IMR-90 (cell line): ENCODE data around the gene NOS1AP. TPM values are rescaled to one million over a fixed set of nuclear protein-coding genes. Genes with fewer than 3 reads are reported as not detected.

Source experiments
- ATAC-seq: fragments of 200-7000 bp; cut with Tn5 transposase; 2 replicates; pipeline ENCODE4 v1.9.1; 2020; ENCODE audit warnings: low read depth, mild to moderate bottlenecking, moderate library complexity
- BruUV-seq: library from RNA; stranded (reverse); fragments of 400-500 nt; replicated peaks from 2 replicates; lab custom pipeline; 2021; lab: Mats Ljungman, UMichigan
- CTCF ChIA-PET: fragments of 300-600 bp; formaldehyde crosslinking; extraction: SDS; loops from one replicate; lab custom pipeline; 2021; ENCODE audit warnings: antibody characterized with exemption; lab: Yijun Ruan, JAX
- POLR2A ChIA-PET: fragments of 300-600 bp; sonication (Branson Sonifier 250); formaldehyde crosslinking; loops from one replicate; lab custom pipeline; 2022; ENCODE audit warnings: antibody characterized with exemption; ENCODE audit not compliant: unreplicated experiment; lab: Charles Lee
- DNase-seq: peaks from one replicate; pipeline ENCODE4 v3.0.0; 2013
- H2AFZ ChIP-seq: replicated peaks from 2 replicates; pipeline ENCODE3; 2013; ENCODE audit warnings: low read length, mild to moderate bottlenecking; ENCODE audit not compliant: poor library complexity
- H2AK5ac ChIP-seq: 2 replicates; pipeline ENCODE4 v1.6.1; 2013; ENCODE audit warnings: low read depth, low read length, inconsistent platforms
- H2AK9ac ChIP-seq: replicated peaks from 2 replicates; pipeline ENCODE3; 2013; ENCODE audit warnings: mild to moderate bottlenecking, low read depth, low read length, moderate library complexity; ENCODE audit not compliant: poor library complexity
- H2BK120ac ChIP-seq: 2 replicates; pipeline ENCODE4 v1.6.1; 2013; ENCODE audit warnings: low read depth, low read length, inconsistent platforms
- H2BK15ac ChIP-seq: 3 replicates; pipeline ENCODE4 v1.6.1; 2013; ENCODE audit warnings: low read depth, low read length, inconsistent platforms
- H2BK20ac ChIP-seq: 2 replicates; pipeline ENCODE4 v1.6.1; 2013; ENCODE audit warnings: low read depth, mild to moderate bottlenecking, inconsistent platforms, low read length, moderate library complexity
- H2BK5ac ChIP-seq: 2 replicates; pipeline ENCODE4 v1.6.1; 2013; ENCODE audit warnings: mild to moderate bottlenecking, low read depth, low read length, inconsistent platforms; ENCODE audit not compliant: poor library complexity, severe bottlenecking
- H3K14ac ChIP-seq: replicated peaks from 2 replicates; pipeline ENCODE4 v1.6.1; 2013; ENCODE audit warnings: low read depth, low read length, inconsistent platforms
- H3K18ac ChIP-seq: 2 replicates; pipeline ENCODE4 v1.6.1; 2013; ENCODE audit warnings: low read depth, low read length, control low read depth
- H3K23ac ChIP-seq: 2 replicates; pipeline ENCODE4 v1.6.1; 2013; ENCODE audit warnings: low read depth, low read length, inconsistent platforms
- H3K27ac ChIP-seq: 2 replicates; pipeline ENCODE4 v1.5.1; 2013; ENCODE audit warnings: mild to moderate bottlenecking, control low read depth, low read length; ENCODE audit not compliant: insufficient read depth
- H3K27me3 ChIP-seq: 2 replicates; pipeline ENCODE4 v1.6.1; 2013; ENCODE audit warnings: low read length; ENCODE audit not compliant: control insufficient read depth, insufficient read depth
- H3K36me3 ChIP-seq: 2 replicates; pipeline ENCODE4 v1.6.1; 2013; ENCODE audit warnings: low read length, mixed read lengths; ENCODE audit not compliant: control insufficient read depth, insufficient read depth
- H3K4ac ChIP-seq: 2 replicates; pipeline ENCODE4 v1.6.1; 2013; ENCODE audit warnings: low read depth, low read length, inconsistent platforms
- H3K4me1 ChIP-seq: 2 replicates; pipeline ENCODE4 v1.6.1; 2013; ENCODE audit warnings: low read length, mixed read lengths; ENCODE audit not compliant: control insufficient read depth, insufficient read depth
- H3K4me2 ChIP-seq: 2 replicates; pipeline ENCODE4 v1.6.1; 2013; ENCODE audit warnings: low read depth, mild to moderate bottlenecking, control low read depth, low read length, moderate library complexity
- H3K4me3 ChIP-seq: 2 replicates; pipeline ENCODE4 v1.5.1; 2013; ENCODE audit warnings: low read depth, mild to moderate bottlenecking, control low read depth, low read length, moderate library complexity; ENCODE audit not compliant: insufficient read depth
- H3K56ac ChIP-seq: 2 replicates; pipeline ENCODE4 v1.6.1; 2013; ENCODE audit warnings: low read length, inconsistent platforms; ENCODE audit not compliant: insufficient read depth; ENCODE audit errors: extremely low read depth
- H3K79me1 ChIP-seq, 2 experiments: 2 replicates each; pipeline ENCODE4 v1.6.1; 2013; ENCODE audit warnings: low read length in 2 of 2, inconsistent platforms in 1 of 2, low read depth in 1 of 2
- H3K9ac ChIP-seq: 2 replicates; pipeline ENCODE4 v1.6.1; 2013; ENCODE audit warnings: low read depth, low read length, control low read depth
- H3K9me1 ChIP-seq: 2 replicates; pipeline ENCODE4 v1.6.1; 2013; ENCODE audit warnings: low read length, inconsistent platforms; ENCODE audit not compliant: insufficient read depth
- H3K9me3 ChIP-seq: 2 replicates; pipeline ENCODE4 v1.6.1; 2013; ENCODE audit warnings: low read length; ENCODE audit not compliant: control insufficient read depth, insufficient read depth
- H4K20me1 ChIP-seq: 2 replicates; pipeline ENCODE4 v1.6.1; 2013; ENCODE audit warnings: low read length, inconsistent platforms; ENCODE audit not compliant: insufficient read depth
- H4K5ac ChIP-seq: 2 replicates; pipeline ENCODE4 v1.6.1; 2013; ENCODE audit warnings: mild to moderate bottlenecking, low read depth, low read length, control low read depth
- H4K8ac ChIP-seq, 2 experiments: 2 replicates each; pipeline ENCODE4 v1.6.1; 2013; ENCODE audit warnings: low read depth in 2 of 2, low read length in 2 of 2, control low read depth in 1 of 2, inconsistent platforms in 1 of 2
- H4K91ac ChIP-seq: 2 replicates; pipeline ENCODE4 v1.6.1; 2013; ENCODE audit warnings: low read depth, low read length, inconsistent platforms; ENCODE audit not compliant: insufficient read depth
- BHLHE40 ChIP-seq: fragments of 150-350 bp; IDR thresholded peaks from 2 replicates; pipeline ENCODE4 v1.6.1; 2016; ENCODE audit warnings: mild to moderate bottlenecking, low read depth, low read length
- CEBPB ChIP-seq: IDR thresholded peaks from 2 replicates; pipeline ENCODE4 v1.6.1; 2012; ENCODE audit warnings: low read depth, low read length, improper control_type of control experiment
- CHD1 ChIP-seq: IDR thresholded peaks from 2 replicates; pipeline ENCODE4 v1.6.1; 2012; ENCODE audit warnings: low read depth, low read length, improper control_type of control experiment
- FOS ChIP-seq: fragments of 150-350 bp; IDR thresholded peaks from 2 replicates; pipeline ENCODE4 v1.6.1; 2016; ENCODE audit warnings: low read depth, low read length
- MAFK ChIP-seq: IDR thresholded peaks from 2 replicates; pipeline ENCODE4 v1.6.1; 2012; ENCODE audit warnings: low read depth, low read length, improper control_type of control experiment
- MAZ ChIP-seq: IDR thresholded peaks from 2 replicates; pipeline ENCODE4 v1.6.1; 2012; ENCODE audit warnings: low read depth, mild to moderate bottlenecking, low read length, improper control_type of control experiment, moderate library complexity, borderline replicate concordance
- MXI1 ChIP-seq: IDR thresholded peaks from 2 replicates; pipeline ENCODE4 v1.6.1; 2012; ENCODE audit warnings: low read depth, mild to moderate bottlenecking, low read length, moderate library complexity, borderline replicate concordance
- NFE2L2 ChIP-seq: fragments of 150-350 bp; IDR thresholded peaks from 2 replicates; pipeline ENCODE4 v1.6.1; 2016; ENCODE audit warnings: low read depth, mild to moderate bottlenecking, low read length
- POLR2A ChIP-seq: IDR thresholded peaks from 2 replicates; pipeline ENCODE4 v1.6.1; 2012; ENCODE audit warnings: mild to moderate bottlenecking, low read depth, low read length
- RAD21 ChIP-seq: IDR thresholded peaks from 2 replicates; pipeline ENCODE4 v1.6.1; 2012; ENCODE audit warnings: low read length, improper control_type of control experiment
- RCOR1 ChIP-seq: IDR thresholded peaks from 2 replicates; pipeline ENCODE4 v1.6.1; 2012; ENCODE audit warnings: mild to moderate bottlenecking, low read length, improper control_type of control experiment; ENCODE audit not compliant: insufficient replicate concordance
- SMC3 ChIP-seq: fragments of 150-350 bp; IDR thresholded peaks from 2 replicates; pipeline ENCODE4 v1.6.1; 2016; ENCODE audit warnings: low read depth, mild to moderate bottlenecking, antibody characterized with exemption, low read length, moderate library complexity
- WGBS, 2 experiments: methylation state at CpG; one replicate each; pipeline versions ENCODE4 v1.1.5 to v1.1.7; 2013; ENCODE audit warnings: missing lambda C conversion rate in 2 of 2; ENCODE audit not compliant: insufficient read length in 1 of 2; ENCODE audit errors: extremely low coverage in 2 of 2; 5-methylcytosine and 5-hydroxymethylcytosine counted together
- dilution Hi-C: fragments of 300-500 bp; cut with HindIII; formaldehyde crosslinking; loops from one replicate; pipeline ENCODE4 v1.14.3; 2018; ENCODE audit warnings: low sequenced_read_pairs; ENCODE audit not compliant: unreplicated experiment
- in situ Hi-C: fragments of 300-500 bp; cut with MboI; formaldehyde crosslinking; loops from 3 replicates; pipeline ENCODE4 v1.14.3; 2019; ENCODE audit warnings: low sequenced_read_pairs, inconsistent platforms, mixed read lengths
- intact Hi-C: fragments of 100-400 bp; cut with micrococcal nuclease; formaldehyde crosslinking; loops from 2 replicates; pipeline ENCODE4 v1.10.0; 2022
- polyA plus RNA-seq, 3 experiments: library from polyadenylated mRNA; depleted of rRNA; stranded (reverse); fragments of >200 nt; gene quantifications; 2 replicates each; pipeline ENCODE4 v1.2.3, GENCODE V29; 2012; ENCODE audit warnings: low replicate concordance in 1 of 3
- total RNA-seq: library from RNA; depleted of rRNA; stranded (reverse); fragments of >200 nt; gene quantifications from 2 replicates; pipeline ENCODE4 v1.2.3, GENCODE V29; 2012
- TF ChIP-seq, protein P1 (sequence below): conservative IDR thresholded peaks from 2 replicates; pipeline ENCODE4 v1.5.1; 2012; ENCODE audit warnings: mild to moderate bottlenecking, low read depth, low read length, improper control_type of control experiment
- TF ChIP-seq, protein P2 (sequence below): fragments of 150-350 bp; IDR thresholded peaks from 2 replicates; pipeline ENCODE4 v1.6.1; 2017; ENCODE audit warnings: mild to moderate bottlenecking, antibody characterized with exemption, low read length, low read depth
- TF ChIP-seq, protein P3 (sequence below): fragments of 150-350 bp; IDR thresholded peaks from 2 replicates; pipeline ENCODE4 v1.6.1; 2016; ENCODE audit warnings: low read depth, mild to moderate bottlenecking, low read length, moderate library complexity, borderline replicate concordance

The NOS1AP gene
- total and polyA plus RNA-seq, 2 of the 4 experiments (the other 2 are of a cell fraction): 0.18 to 0.19 TPM

DNA sequence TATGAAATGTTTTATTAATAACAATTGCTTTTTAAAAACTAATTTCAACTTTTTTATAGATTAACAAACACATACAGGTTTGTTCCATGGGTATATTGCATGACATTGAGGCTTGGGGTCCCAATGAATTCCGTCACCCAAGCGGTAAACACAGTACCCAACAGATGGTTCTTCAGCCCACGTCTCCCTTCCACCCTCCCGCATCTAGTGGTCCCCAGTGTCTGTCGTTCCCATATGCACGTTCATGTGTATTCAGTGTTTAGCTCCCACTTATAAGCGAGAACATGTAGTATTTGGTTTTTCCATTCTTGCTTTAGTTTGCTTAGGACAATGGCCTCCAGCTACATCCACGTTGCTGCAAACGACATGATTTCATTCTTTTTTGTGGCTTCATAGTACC, 48.6 kb downstream of the NOS1AP start:
- ChIA-PET CTCF (no interaction called here), POLR2A (no interaction called here)
- no peak overlapping the region for H2BK120ac ChIP-seq
- no peaks in the 10 kb centered on the region for H4K20me1 ChIP-seq
- no TSS peak for BruUV-seq
- no peak overlapping the region for H4K91ac ChIP-seq
- H3K79me1 ChIP-seq: no peaks in the 10 kb centered on the region
- no peak overlapping the region for H2BK15ac ChIP-seq
- dilution Hi-C loops (no loop called here), in situ Hi-C loops (no loop called here), intact Hi-C loops (no loop called here)
- ATAC-seq (no peak), DNase-seq (no peak)
- H2AK5ac ChIP-seq: no peak overlapping the region
- no peaks in the 10 kb centered on the region for H3K9me3 ChIP-seq
- TF ChIP-seq MXI1: no peak
- TF ChIP-seq, protein P1, sequence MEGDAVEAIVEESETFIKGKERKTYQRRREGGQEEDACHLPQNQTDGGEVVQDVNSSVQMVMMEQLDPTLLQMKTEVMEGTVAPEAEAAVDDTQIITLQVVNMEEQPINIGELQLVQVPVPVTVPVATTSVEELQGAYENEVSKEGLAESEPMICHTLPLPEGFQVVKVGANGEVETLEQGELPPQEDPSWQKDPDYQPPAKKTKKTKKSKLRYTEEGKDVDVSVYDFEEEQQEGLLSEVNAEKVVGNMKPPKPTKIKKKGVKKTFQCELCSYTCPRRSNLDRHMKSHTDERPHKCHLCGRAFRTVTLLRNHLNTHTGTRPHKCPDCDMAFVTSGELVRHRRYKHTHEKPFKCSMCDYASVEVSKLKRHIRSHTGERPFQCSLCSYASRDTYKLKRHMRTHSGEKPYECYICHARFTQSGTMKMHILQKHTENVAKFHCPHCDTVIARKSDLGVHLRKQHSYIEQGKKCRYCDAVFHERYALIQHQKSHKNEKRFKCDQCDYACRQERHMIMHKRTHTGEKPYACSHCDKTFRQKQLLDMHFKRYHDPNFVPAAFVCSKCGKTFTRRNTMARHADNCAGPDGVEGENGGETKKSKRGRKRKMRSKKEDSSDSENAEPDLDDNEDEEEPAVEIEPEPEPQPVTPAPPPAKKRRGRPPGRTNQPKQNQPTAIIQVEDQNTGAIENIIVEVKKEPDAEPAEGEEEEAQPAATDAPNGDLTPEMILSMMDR: no peak
- TF ChIP-seq RCOR1: no peak
- TF ChIP-seq, protein P2, sequence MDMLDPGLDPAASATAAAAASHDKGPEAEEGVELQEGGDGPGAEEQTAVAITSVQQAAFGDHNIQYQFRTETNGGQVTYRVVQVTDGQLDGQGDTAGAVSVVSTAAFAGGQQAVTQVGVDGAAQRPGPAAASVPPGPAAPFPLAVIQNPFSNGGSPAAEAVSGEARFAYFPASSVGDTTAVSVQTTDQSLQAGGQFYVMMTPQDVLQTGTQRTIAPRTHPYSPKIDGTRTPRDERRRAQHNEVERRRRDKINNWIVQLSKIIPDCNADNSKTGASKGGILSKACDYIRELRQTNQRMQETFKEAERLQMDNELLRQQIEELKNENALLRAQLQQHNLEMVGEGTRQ: no peak
- TF ChIP-seq FOS: no peak
- TF ChIP-seq, protein P3, sequence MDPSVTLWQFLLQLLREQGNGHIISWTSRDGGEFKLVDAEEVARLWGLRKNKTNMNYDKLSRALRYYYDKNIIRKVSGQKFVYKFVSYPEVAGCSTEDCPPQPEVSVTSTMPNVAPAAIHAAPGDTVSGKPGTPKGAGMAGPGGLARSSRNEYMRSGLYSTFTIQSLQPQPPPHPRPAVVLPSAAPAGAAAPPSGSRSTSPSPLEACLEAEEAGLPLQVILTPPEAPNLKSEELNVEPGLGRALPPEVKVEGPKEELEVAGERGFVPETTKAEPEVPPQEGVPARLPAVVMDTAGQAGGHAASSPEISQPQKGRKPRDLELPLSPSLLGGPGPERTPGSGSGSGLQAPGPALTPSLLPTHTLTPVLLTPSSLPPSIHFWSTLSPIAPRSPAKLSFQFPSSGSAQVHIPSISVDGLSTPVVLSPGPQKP: no peak
- TF ChIP-seq SMC3: no peak
- TF ChIP-seq MAFK: no peak
- TF ChIP-seq BHLHE40: no peak
- no peak for TF ChIP-seq MAZ
- TF ChIP-seq NFE2L2: no peak
- no peak for TF ChIP-seq POLR2A
- no peak for TF ChIP-seq RAD21
- TF ChIP-seq CEBPB: no peak
- TF ChIP-seq CHD1: no peak
- no peaks in the 10 kb centered on the region for H3K36me3 ChIP-seq
- no peak overlapping the region for H3K4me2 ChIP-seq
- no peak overlapping the region for H3K9ac ChIP-seq
- H2AK9ac ChIP-seq: no peak overlapping the region
- H3K56ac ChIP-seq: no peak overlapping the region
- H3K27me3 ChIP-seq: peaks cover 16% of the 10 kb centered on the region
- no peak overlapping the region for H2BK5ac ChIP-seq
- H2BK20ac ChIP-seq: no peak overlapping the region
- 83% methylated on average over 1 of the region's 9 CpGs; no CpG with 5 or more reads in 1 of the 2 experiments for WGBS, 2 experiments
- H3K23ac ChIP-seq: no peak overlapping the region
- no peaks in the 10 kb centered on the region for H3K9me1 ChIP-seq
- no peak overlapping the region for H4K8ac ChIP-seq
- no peak overlapping the region for H4K5ac ChIP-seq
- no peak overlapping the region for H3K14ac ChIP-seq
- H3K4me1 ChIP-seq: no peaks in the 10 kb centered on the region
- no peak overlapping the region for H3K4ac ChIP-seq
- no peak overlapping the region for H3K27ac ChIP-seq
- no peak overlapping the region for H2AFZ ChIP-seq
- no peak overlapping the region for H3K18ac ChIP-seq
- H3K4me3 ChIP-seq: no peak overlapping the region
